Right atrium auricular region (tissue), 2 donors: Measurements from ENCODE around the gene ENPP6. TPM values are rescaled to one million over a fixed set of nuclear protein-coding genes. Genes with fewer than 3 reads are reported as not detected.

ENCODE experiments used
- DNase-seq: peaks from one replicate; pipeline ENCODE4 v3.0.0-alpha.2; 2019; ENCODE audit warnings: low spot score
- H3K27ac ChIP-seq, 2 donors: fragments of 200-600 bp; sonication (generic); 1 replicate in 1 of 2; 2 replicates in 1 of 2; pipeline ENCODE4 v1.5.1; 2016 to 2019
- H3K27me3 ChIP-seq, 2 donors: fragments of 200-600 bp; sonication (generic); one replicate each; pipeline versions ENCODE4 v1.5.1 to v1.6.0; 2017 to 2019
- H3K36me3 ChIP-seq: fragments of 200-600 bp; sonication (generic); one replicate; pipeline ENCODE4 v1.5.1; 2016
- H3K4me1 ChIP-seq, 2 donors: fragments of 200-600 bp; sonication (generic); one replicate each; pipeline versions ENCODE4 v1.5.1 to v1.6.0; 2017 to 2019
- H3K4me3 ChIP-seq, 2 donors: fragments of 200-600 bp; sonication (generic); 1 replicate in 1 of 2; 2 replicates in 1 of 2; pipeline ENCODE4 v1.5.1; 2017 to 2019; ENCODE audit warnings: mild to moderate bottlenecking in 1 of 2, moderate library complexity in 1 of 2
- H3K9me3 ChIP-seq, 2 donors: fragments of 200-600 bp; sonication (generic); one replicate each; pipeline ENCODE4 v1.5.1; 2019
- total RNA-seq, 2 donors: library from RNA; depleted of rRNA; stranded (reverse); fragments of >200 nt; gene quantifications; one replicate each; pipeline ENCODE4 v1.1.0, GENCODE V29; 2016
- TF ChIP-seq, protein P1 (sequence below), 2 donors: fragments of 200-600 bp; sonication (generic); IDR thresholded peaks; one replicate each; pipeline ENCODE4 v1.5.1; 2019; ENCODE audit warnings: antibody characterized with exemption in 2 of 2

ENPP6 gene
- total RNA-seq, 2 donors from 2014 or later: not detected

DNA sequence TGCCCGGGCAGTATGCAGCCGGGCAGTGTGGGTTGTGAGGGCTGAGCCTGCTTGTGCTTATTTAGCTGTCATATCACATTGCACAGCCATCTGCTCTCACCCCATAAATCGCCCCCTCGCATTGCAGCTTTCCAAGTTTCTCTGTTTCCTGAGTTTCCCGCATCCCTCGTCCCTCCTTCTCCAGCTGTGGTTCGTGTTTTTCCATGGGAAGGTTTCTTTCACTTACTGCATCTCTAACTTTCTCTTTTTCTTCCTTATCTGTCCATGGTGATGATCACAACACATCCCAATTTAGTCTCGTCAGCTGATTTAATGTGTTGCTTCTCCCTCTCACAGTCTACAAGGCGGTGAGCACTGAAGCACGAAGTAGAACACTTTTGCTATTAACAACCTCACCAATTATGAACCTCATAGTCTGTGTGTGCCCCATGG lies 118.1 kb downstream of the ENPP6 start:
- H3K27me3 ChIP-seq: no peaks in the 10 kb centered on the region
- H3K27ac ChIP-seq: peak overlapping the region; percentile 15 to 33
- H3K4me1 ChIP-seq: peaks cover 0 to 30% of the 10 kb centered on the region in 2 donors
- H3K9me3 ChIP-seq: no peaks in the 10 kb centered on the region
- TF ChIP-seq, protein P1, sequence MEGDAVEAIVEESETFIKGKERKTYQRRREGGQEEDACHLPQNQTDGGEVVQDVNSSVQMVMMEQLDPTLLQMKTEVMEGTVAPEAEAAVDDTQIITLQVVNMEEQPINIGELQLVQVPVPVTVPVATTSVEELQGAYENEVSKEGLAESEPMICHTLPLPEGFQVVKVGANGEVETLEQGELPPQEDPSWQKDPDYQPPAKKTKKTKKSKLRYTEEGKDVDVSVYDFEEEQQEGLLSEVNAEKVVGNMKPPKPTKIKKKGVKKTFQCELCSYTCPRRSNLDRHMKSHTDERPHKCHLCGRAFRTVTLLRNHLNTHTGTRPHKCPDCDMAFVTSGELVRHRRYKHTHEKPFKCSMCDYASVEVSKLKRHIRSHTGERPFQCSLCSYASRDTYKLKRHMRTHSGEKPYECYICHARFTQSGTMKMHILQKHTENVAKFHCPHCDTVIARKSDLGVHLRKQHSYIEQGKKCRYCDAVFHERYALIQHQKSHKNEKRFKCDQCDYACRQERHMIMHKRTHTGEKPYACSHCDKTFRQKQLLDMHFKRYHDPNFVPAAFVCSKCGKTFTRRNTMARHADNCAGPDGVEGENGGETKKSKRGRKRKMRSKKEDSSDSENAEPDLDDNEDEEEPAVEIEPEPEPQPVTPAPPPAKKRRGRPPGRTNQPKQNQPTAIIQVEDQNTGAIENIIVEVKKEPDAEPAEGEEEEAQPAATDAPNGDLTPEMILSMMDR (IDR thresholded peaks at IDR 0.05): no peak
- H3K36me3 ChIP-seq: no peaks in the 10 kb centered on the region
- DNase-seq: no peak
- H3K4me3 ChIP-seq: no peak overlapping the region

DNA sequence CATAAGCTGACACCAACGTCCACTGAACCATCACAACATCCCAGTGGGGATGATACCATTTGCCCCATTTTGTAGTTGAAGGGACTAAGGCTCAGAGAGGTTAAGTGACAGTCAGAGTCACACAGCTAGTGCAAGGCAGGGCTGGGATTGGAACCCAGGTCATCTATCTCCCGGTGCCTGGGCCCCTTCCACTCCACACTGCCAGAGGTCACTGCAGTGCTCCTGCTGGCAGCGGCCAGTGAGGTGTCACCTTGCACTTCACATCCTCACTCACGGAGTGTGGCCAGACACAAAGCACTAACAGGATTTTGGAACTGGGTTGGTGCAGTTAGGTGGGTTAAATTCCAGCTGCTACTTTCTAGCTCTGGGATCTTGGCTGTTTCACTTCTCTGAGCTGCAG lies 118.7 kb downstream of the ENPP6 start:
- H3K4me1 ChIP-seq: peaks cover 0 to 25% of the 10 kb centered on the region in 2 donors
- TF ChIP-seq, protein P1 (IDR thresholded peaks at IDR 0.05): no peak
- no peak for DNase-seq
- no peak overlapping the region for H3K4me3 ChIP-seq
- peak overlapping the region in 1 of 2 donors; percentile 33 for H3K27ac ChIP-seq
- no peaks in the 10 kb centered on the region for H3K9me3 ChIP-seq
- no peaks in the 10 kb centered on the region for H3K36me3 ChIP-seq
- H3K27me3 ChIP-seq: no peaks in the 10 kb centered on the region

DNA sequence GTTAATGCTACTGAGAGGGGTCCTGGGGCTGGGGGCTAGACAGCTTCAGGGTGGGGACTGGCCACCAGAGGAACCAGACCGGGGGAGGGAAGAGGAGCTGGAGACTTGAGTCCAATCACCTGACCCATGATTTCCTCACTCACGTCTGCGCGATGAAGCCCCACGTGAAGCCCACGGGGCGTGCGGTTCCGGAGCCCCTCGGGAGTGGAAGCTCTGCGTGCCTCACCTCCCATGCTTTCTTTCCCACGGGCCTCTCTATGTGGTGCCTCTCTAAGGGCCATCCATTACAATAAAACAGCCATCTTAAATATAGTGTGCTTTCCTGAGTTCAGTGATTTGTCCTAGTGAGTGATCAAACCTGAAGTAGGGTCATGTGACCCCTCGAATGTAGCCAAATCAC lies 119.9 kb downstream of the ENPP6 start:
- H3K27me3 ChIP-seq: no peaks in the 10 kb centered on the region
- no peak for DNase-seq
- H3K36me3 ChIP-seq: no peaks in the 10 kb centered on the region
- no peaks in the 10 kb centered on the region for H3K9me3 ChIP-seq
- no peak overlapping the region for H3K4me3 ChIP-seq
- TF ChIP-seq, protein P1 (IDR thresholded peaks at IDR 0.05): no peak
- peaks cover 0 to 18% of the 10 kb centered on the region in 2 donors for H3K4me1 ChIP-seq
- no peak overlapping the region for H3K27ac ChIP-seq

- H3K4me3 ChIP-seq: peak overlapping the region; percentile 19 to 40
- H3K9me3 ChIP-seq: no peaks in the 10 kb centered on the region
- H3K27me3 ChIP-seq: no peaks in the 10 kb centered on the region
- peak; percentile 74 for DNase-seq
- peaks cover 0 to 18% of the 10 kb centered on the region in 2 donors for H3K4me1 ChIP-seq
- no peak overlapping the region for H3K27ac ChIP-seq
- TF ChIP-seq, protein P1 (IDR thresholded peaks at IDR 0.05): peak in 1 of 2 donors; percentile 59
- H3K36me3 ChIP-seq: no peaks in the 10 kb centered on the region
Observed at GRCh38 chr4:184097241-184097605, 120.5 kb downstream of the ENPP6 start.

DNA sequence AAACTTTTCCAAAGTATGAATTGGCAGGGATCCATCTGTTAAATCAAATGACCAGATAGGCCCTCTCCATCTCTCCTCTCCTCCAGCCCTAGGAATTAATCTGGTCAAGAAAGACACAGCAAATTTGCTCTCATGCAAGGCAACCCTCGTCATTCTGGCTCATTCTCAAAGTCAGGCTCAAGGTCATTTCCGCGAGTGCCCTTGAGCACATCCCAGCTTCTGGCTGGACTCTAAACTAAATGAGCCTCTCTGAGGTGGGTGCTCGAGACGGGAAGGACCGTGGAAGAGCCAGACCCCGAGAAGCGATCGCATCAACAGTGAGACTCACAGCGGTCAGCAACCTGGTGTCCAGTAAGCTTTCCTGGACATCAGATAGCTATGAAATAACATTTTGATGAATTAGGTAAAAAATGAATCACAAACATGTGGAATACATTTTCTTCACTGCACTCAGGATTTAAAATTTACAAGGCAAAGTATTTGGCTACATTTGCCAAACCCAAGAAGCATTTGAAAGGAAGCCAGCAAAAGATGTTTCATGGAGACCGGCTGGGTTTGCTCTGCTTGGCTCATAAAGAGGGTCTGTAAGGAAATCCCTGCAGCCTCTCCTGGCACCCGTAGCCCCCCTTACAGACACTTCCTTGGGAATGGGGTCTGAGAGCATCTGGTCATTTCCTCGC lies 121.0 kb downstream of the ENPP6 start:
- TF ChIP-seq, protein P1 (IDR thresholded peaks at IDR 0.05): no peak
- peak overlapping the region; percentile 19 to 40 for H3K4me3 ChIP-seq
- no peaks in the 10 kb centered on the region for H3K27me3 ChIP-seq
- no peak for DNase-seq
- no peaks in the 10 kb centered on the region for H3K9me3 ChIP-seq
- no peak overlapping the region for H3K27ac ChIP-seq
- peaks cover 0 to 18% of the 10 kb centered on the region in 2 donors for H3K4me1 ChIP-seq
- no peaks in the 10 kb centered on the region for H3K36me3 ChIP-seq
